Sciatic nerve (tissue), 2 donors: ENCODE results near the gene RANBP3. TPM values are rescaled to one million over a fixed set of nuclear protein-coding genes. Genes with fewer than 3 reads are reported as not detected.
"Not testable (repeated sequence)": the region's sequence is repeated elsewhere in the genome, so short reads cannot be mapped to it uniquely, and the experiment has no call there.

ENCODE experiments used
- ATAC-seq: fragments of 200-7000 bp; cut with Tn5 transposase; one replicate; pipeline ENCODE4 v1.9.1; 2020; ENCODE audit warnings: mild to moderate bottlenecking, moderate library complexity
- DNase-seq: peaks from one replicate; pipeline ENCODE4 v3.0.0-alpha.2; 2020; ENCODE audit warnings: low spot score
- intact Hi-C: fragments of 100-400 bp; cut with DNase I; formaldehyde crosslinking; loops from one replicate; pipeline ENCODE4 v1.14.2; 2022
- total RNA-seq: library from RNA; stranded (reverse); fragmentation: NEBNext Ultra II Directional; extraction: Animal tissue kit (Norgen Biotek cat#: 25700); gene quantifications from one replicate; pipeline ENCODE4 v1.2.1, GENCODE V29; 2021
- donor health status: DM: no; HTN: no; CAD: no.
- donor health status: DM: no; HTN: no; CAD: no.

Gene RANBP3
- total RNA-seq, 1 donor from 2014 or later, result 76.3 TPM

DNA sequence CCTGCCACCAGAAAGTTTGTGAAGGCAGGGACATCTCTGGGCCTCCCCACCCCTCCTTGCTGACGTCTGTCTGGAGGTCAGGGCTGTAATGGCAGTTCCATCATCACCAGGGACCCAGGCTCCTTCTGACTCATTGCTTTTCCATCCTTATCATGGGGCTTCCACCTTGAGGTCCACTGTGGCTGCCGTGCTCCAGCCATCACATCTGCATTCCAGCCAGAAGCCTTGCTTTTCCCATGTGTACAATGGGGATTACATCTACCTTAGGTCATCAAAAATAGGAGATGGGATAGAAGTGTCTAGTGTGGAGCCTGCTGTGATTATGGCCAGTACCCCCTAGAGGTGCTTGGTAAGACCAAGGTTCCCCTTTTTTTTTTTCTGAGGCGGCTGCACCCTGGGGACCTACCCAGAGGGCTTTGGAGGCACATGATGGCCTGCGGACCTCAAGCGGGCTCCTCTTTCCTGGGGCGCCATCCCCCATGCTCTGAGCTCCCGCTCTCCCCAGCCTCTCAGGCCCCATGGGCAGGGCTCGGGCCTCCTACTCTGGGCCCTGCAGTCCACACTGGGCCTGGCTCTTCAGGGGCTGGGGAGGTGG, 13.4 kb upstream of the RANBP3 start:
- DNase-seq (no peak), ATAC-seq (no peak)
- intact Hi-C loops, result no loop called here

DNA sequence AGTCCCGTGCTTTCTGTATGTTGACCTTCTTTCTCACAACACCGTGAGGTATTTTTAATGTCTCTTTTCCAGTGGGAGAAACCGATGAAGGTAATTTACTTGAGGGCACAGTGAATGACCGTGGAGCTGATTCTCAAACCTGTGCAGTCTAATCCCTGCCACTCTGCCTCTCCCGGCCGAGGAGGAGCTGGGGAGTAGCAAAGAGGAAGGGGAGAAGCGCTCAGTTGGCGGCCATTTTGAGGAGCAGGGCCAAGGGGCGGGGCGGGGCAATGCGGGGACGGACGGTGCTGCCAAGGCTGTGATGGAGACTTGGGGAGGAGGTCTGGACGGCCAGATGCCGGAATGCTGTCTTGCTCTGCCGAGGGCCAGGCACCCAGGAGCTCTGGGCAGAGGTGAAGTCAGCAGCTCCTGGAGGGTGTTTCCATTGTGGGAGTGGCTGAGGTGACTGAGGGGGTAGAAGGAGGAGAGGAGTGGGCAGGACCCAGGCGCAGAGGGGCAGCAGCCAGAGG, 12.4 kb upstream of the RANBP3 start:
- intact Hi-C loops, result no loop called here
- DNase-seq, result no peak
- ATAC-seq, result no peak

DNA sequence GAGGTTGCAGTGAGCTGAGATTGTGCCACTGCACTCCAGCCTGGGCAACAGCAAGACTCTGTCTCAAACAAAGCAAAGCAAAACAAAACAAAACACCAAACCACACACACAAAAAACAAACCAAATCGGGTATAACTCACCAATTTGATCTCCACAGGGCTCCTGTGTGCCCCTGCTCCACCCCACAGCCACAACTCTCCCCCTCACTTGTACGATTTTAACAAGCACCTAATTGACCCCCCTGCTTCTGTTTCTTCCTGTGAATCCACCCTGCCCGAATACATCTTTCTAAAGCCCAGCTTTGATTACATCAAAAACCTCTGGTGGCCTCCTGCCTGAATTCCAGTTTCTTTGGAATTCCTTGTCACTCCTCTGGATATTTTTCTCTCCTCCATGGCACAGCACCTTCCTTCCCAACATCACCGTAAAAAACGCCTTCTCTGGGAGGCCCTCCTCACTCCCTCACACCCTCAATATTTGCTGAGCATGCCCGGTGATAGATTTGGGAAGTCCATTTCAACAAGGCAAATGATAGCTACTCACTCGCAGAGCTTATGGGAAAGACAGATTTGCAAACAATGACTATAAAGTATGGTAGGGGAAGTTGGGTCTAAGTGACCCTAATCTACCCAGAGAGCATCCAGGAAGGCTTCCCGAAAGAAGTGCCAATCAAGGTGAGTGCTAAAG, 11.6 kb upstream of the RANBP3 start:
- intact Hi-C loops, result loop anchor here (5.0 kb wide), 1 partner anchor 33 kb away; no protein-coding TSS in a partner anchor
- DNase-seq, result no peak
- ATAC-seq, result no peak

DNA sequence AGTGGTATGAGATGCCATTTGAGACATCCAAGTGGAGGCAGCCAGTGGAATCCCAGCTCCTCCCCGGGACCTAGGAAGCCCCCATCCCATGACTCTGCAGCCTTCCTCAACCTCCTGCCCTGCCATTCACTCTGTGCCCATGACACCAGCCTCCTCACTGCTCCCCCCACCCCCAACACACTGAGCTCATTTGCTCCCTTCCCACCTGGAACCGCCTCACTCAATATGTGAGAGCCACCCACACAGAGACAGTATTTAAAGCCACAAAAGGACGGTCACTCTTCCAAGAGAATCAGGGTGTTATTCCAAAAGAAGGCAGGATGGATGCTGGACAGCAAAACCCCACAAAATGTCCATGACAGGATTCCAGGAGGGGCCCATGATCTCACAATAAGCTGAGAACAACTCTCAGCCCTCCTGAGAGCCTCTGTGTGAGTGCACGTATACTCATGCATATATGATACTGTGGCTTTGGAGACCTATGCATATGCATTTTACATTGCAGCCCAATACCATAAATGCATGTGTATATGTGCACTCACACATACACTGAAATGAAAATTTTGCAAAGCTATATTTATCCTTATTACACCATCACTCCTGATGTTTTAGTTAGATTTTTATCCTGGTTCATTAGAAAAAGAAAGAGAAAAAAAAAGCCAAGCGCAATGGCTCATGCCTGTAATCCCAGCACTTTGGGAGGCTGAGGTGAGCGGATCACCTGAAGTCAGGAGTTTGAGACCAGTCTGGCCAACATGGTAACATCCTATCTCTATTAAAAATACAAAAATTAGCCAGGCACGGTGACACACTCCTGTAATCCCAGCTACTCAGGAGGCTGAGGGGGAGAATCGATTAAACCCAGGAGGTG, 10.8 kb upstream of the RANBP3 start:
- intact Hi-C loops, result loop anchor here (5.0 kb wide), 1 partner anchor 34 kb away; no protein-coding TSS in a partner anchor
- DNase-seq (no peak), ATAC-seq (no peak)

DNA sequence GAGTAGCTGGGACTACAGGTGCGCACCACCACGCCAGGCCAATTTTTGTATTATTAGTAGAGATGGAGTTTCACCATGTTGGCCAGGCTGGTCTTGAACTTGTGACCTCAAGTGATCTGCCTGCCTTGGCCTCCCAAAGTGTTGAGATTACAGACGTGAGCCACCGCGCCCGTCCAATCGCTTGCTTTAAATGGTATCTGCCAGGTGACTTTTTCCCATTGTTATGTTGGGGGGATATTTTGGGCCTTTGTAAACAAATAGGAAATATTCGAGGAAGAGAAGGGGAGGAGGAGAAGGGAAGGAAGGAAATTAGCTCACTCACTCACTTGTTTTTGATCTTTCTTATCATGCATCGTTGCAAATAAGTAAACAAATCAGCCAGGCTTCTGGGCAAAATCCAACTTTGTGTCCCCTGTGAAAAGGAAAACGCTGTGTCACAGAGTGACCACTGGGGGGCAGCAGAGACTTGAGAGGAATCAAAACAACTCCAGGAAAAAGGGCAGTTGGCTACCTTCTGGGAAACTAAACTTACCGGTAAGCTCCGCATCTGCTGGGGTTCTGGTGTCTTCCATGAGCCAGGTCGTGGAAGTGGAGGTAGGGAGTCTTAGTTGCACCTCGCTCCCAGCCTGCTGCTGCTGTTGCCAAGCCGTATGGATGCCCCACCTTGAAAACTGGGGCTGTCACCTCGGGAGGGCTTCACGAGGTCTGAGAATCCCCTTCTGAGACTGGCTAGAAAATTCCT, 9.3 kb upstream of the RANBP3 start:
- DNase-seq (peak; percentile 88), ATAC-seq (peak; percentile 70)
- intact Hi-C loops, result loop anchor here (5.0 kb wide), 1 partner anchor 35 kb away; no protein-coding TSS in a partner anchor

DNA sequence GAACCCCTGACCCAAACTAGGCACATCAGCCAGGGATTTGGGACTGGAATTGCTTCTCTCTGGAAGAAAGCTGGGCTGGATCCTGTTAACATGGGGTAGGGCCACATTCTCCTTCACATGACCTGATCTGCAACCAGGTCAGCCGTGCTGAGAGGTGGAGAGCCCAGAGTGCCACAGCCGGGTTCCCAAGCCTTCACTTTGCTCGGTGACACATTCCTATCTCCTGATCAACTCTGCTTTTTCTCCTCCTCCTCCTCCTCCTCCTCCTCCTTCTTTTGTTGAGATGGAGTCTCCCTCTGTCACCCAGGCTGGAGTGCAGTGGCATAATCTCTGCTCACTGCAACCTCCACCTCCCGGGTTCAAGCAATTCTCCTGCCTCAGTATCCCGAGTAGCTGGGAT, 7.9 kb upstream of the RANBP3 start:
- DNase-seq, ATAC-seq: not testable (repeated sequence)
- intact Hi-C loops, result loop anchor here (5.0 kb wide), 1 partner anchor 36 kb away; no protein-coding TSS in a partner anchor

DNA sequence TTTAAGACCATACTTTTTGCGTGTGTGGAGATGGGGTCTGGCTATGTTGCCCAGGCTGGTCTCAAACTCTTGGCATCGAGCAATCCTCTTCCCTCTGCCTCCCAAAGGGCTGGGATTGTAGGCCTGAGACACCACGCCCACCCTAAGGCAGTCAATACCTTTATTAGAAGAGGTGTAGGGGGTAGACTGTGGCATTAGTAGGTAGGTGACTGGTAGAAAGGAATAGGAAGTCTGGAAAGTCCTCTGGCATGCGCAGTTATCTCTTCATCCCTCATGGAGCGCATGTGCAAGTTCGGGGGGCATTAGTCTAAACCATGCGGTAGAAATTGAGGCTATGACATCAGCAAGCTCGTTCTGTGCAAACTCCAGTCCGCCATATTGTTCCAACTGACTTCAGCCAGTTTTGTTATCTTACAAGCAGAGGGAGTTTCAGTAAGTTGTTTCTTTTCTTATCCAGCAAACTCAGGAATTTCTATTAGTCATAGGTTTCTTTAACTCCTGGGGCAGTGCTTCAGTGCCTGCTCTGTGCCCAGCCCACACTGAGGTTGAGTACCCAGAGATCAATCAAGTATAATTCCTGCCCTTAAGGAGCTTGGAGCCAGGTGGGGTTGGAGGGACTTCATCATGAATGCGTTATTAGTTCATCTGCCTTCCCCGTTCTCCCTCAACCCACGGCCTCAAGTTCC, 7.3 kb upstream of the RANBP3 start:
- ATAC-seq, result no peak
- intact Hi-C loops, result loop anchor here (5.0 kb wide), 1 partner anchor 37 kb away; no protein-coding TSS in a partner anchor

DNA sequence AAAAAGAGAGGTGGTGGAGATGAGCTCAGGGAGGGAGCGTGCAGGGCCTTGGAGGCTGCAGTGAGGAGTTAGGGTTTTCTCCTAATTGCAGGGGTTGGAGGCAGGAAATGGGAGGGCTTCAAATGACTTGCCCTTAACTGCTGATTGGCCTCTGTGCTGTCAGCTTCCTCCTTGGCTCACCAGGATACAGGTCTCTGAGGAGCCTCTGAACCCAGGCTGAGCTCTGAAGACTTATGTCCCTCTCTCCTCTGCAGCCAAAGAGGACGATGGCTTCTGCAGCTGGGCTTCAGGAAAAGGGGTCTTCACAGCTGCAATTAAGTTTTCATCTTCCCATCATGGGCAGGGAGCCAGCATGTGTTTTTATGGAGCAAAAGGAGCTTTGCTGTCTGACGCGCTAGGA, 6.7 kb upstream of the RANBP3 start:
- intact Hi-C loops, result no loop called here
- DNase-seq (no peak), ATAC-seq (no peak)

More for the DNA sequence above, 7.3 kb upstream of the RANBP3 start:
- no peak for DNase-seq

DNA sequence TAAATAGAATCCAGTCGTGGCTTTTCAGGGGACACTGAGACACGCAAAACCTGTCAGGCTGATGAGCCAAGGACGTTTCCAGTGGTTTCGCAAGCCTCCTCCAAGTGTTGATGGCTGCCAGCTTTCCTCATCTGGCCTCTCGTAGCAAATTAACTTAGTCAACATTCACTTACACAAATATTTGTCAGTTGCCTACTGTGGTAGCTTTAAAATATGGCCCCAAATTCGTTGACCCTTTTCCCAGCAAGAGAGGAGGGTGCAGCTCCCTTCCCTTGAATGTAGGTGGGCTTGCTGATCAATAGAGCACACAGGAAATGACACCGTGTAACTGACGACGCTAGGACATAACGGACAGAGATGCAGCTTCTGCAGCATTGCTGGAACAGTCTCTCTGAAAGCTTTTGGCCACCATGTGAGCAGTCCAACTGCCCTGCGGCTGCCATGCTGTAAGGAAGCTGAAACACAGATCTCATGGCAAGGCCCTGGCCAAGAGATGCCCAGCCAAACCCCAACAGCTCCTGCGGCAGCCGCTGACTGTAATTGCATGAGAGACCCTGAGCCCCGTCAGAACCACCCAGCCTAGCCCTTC, 5.5 kb upstream of the RANBP3 start:
- ATAC-seq (no peak), DNase-seq (no peak)
- intact Hi-C loops, result no loop called here

DNA sequence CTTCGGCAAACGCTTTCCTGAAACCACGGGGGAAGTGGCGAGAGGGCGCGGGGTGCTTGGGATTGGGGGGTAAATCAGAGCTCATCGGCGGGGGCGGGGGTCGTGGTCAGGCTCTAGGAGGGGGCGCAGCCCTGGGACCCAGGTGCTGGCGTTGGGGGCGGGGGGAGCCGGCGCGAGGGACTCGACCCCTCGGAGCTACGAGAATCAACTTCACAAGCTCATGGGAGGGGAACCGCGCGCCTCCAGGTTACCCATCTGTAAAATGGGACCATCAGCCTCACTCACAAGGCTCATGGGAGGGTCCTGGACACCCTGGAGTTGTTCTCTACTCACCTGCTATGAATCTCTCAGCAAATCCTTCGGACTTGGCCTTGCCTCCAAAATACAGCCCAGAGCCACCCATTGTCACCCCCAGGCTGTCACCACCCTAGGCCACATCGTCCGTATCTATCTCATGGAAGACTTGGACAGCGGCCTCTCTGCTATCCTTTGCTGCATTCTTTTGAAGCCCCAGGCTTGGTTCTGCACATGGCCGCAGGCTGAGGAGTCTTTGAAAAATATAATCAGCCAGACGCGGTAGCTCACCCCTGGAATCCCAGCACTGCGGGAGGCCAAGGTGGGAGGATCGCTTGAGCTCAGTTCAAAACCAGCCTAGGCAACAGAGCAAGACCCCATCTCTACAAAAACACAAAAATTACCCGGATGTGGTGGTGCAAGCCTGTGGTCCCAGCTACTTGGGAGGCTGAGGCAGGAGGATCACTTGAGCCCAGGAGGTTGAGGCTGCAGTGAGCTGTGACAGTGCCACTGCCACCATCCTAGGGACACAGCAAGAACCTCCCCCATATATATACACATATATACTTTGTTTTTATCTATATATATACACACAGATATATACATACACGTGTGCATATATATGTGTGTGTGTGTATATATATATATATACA, 939 bp upstream of the RANBP3 start:
- intact Hi-C loops, result no loop called here
- DNase-seq (no peak), ATAC-seq (peak; percentile 7)

DNA sequence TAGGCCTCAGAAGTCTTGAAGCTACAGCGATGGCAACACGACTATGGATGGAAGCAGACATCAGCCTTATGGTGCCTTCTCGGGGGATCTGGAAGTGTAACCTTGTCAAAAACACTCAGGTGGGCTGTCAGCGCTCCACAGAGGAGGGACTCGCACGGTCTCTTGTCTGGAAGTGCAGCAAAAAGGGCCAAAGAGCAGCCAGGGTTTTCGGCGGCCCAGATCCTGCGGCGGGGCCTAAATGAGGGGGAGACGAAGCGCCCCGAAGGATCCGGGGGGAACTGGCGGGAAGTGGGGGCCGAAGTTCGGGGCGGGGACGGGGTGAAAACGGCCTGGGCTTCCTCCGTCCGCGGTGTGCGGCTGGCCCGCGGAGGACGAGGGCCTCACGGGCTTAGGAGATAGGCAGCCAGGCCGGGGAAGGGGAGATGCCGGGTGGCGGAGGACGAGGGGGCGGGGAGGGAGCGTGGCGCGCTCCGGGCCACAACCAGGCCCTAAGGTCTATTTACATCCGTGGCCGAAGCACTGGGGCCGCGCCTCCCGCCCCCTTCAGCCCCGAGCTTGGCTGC, 637 bp downstream of the RANBP3 start:
- ATAC-seq (no peak), DNase-seq (no peak)
- intact Hi-C loops, result no loop called here

DNA sequence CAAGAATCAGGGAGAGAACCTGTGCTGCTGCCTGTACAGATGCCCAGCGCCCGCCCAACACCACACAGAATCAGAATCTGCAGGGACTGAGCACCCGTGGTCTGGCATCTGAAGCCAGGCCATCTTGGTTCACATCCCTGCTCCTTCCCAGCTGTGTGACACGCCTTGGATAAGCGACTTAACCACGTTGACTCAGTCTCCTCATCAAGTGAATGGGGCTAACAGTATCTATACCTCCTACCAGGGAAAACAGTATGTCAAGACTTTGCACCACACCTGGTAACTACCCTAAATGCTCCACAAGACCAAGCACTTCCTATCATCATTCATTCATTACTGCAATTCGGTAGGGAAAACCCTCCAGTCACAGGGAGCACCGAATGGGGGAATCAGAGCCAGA, 1.2 kb downstream of the RANBP3 start:
- ATAC-seq, result no peak
- no peak for DNase-seq
- intact Hi-C loops, result no loop called here

DNA sequence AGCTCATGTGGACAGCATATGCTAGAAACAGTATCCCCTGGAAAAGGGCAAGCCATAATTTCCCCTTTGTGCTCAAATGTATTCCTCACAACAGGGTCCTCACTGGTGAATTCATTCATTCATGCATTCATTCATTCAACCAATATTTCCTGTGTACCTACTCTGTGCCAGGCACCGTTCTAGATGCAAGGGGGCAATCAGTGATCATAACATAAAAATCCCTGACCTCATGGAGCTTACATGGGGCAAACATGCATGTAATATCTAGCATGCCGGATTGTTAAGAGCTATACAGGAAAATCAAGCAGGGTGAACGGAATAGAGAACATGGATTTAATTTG, 2.6 kb downstream of the RANBP3 start:
- ATAC-seq, result no peak
- intact Hi-C loops, result no loop called here
- DNase-seq, result no peak

DNA sequence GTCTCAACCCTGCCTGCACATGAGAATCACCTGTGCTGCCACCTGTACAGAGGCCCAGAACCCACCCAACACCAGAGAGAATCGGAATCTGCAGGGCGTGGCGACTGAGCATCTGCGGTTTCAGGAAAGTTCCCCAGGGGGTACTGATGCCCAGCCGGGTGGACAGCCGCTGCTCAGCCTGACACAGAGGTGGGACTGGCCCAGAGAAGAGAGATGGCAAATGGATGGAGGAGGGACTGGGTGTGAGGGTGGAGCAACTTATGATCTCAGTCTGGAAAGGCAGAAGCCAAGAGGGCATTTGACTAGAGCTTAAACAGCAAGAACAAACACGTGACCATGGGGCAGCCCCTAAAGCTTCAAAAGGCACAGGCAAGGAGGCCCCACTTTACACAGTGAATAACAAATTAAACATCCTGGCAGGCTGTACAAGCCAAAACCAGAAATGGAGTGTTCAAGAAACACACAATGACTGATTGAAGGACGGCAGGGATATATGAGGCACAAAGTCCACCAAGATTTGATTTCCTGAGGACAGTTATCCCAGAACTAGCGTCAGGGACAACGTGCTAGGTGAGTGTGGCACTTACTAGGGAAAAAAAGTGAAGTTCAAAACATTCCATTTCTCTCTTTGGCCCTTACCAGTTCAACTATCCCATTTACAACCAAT, 3.1 kb downstream of the RANBP3 start:
- intact Hi-C loops, result no loop called here
- DNase-seq (no peak), ATAC-seq (no peak)

DNA sequence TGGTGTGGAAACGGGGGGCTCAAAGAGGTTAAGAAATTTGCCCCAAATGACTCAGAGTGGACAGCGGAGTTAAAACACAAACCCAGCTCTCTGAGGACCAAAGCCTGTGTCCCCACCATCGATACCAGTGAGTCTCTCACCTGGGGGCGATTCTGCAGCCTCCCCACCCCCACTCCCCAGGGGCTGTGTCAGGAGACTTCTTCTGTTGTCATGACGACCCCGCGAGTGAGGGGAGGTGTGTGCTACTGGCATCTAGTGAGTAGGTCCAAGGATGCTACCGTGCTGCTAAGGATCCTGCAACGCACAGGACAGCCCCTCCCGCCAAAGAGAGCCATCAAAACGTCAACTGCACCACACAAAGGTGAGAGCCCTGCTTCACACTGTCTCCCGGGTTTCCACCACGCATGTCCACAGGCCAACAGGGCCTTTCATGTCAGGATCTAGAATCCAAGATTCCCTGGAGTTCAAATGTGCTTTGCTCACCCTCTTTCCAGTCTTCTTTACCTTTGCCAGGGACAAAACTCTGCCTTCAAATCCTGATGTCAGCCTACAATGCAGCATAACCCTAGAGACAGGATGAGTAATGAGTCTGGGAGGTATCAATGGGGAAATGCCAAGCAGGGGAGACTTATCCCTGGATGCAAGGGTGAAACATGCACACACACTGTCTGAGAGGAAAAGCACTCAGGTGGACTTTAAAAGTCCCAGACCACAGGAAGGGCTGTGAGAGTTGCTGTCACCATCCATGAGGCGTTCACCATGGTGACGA, 3.9 kb downstream of the RANBP3 start:
- intact Hi-C loops, result no loop called here
- ATAC-seq (no peak), DNase-seq (no peak)

DNA sequence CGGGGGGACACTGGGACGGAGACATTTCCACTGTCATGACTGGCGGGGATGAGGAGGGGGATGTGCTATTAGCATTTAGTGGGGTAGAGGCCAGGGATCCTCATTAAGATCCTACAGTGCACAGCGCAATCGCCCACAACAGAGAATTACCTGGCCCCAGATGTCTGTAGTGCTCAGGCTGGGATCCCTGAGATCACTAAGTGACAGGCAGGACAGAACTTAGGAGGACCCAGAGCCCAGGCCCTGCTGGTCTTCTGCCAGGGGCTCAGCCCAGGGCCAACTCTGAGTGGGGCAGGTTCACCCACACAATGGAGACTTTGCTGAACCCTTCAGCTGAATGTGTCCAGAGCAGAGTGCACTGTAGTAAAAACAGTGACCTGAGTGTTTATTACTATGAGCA, 4.6 kb downstream of the RANBP3 start:
- DNase-seq (no peak), ATAC-seq (no peak)
- intact Hi-C loops, result no loop called here
